HG03045 (cell line): ENCODE results near the gene F5.
"Not testable (repeated sequence)": the region's sequence is repeated elsewhere in the genome, so short reads cannot be mapped to it uniquely, and the experiment has no call there.

Experiments
- ATAC-seq: cut with Tn5 transposase; IDR thresholded peaks from one replicate; pipeline ENCODE4 v1.9.1; 2021; ENCODE audit warnings: mild to moderate bottlenecking, moderate library complexity; ENCODE audit not compliant: unreplicated experiment

Gene F5

DNA sequence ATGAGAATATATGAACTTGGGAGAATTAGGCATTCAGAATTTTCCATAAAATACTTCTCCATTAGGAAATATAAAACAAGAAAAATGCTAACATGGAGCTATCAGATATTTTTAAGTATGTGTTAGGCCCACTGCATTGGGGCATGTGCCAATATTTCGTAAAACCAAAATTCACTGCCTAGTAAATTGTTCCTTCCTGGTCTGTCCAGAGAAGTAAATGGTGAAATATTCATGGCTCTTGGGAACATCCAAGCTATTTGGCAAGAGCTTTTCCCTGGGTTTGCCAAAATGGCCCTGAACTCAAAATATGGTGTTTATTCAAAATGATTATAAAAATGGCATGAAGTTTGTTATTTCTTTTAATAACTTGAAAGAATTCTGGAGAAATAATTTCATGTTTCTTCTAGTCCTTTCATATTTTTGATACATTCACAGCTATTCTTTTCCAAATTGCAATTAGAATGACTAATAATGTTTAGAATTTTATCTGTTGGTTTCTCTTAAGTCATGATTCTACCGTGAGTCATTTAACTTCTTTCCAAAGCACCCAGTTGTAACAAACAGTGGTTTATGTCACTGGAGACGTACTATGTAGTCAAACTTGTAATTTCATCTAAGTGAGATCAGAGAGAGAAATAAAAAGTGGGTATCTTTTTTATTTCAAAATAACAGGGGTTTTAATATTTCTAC, 74.8 kb downstream of the F5 start:
- no peak for ATAC-seq

DNA sequence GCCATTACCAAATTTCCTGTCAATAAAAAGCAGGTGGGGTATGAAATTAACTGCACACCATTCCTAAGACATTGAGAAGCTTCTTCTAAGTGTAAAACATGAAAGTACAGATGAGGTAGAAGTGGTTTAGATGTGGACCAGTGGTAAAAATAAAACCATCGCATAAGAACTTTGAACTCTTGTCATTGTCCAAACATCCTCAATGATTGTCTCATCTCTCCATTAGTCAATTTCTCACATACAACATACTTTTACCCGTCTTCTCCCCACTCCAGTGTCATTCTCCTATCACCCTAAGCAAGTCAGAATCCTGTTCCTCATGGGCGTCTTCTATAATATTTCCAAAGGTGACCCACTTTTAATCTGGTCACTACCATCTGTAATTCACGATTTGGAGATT, 76.2 kb downstream of the F5 start:
- no peak for ATAC-seq

- no peak for ATAC-seq
These were observed 76.9 kb downstream of the F5 start for GRCh38 chr1:169509354-169509753.

GRCh38 chr1:169508432-169509338, 77.6 kb downstream of the F5 start:
- no peak for ATAC-seq

- ATAC-seq: no peak
These were observed 78.9 kb downstream of the F5 start for GRCh38 chr1:169507413-169507812.

GRCh38 chr1:169503601-169504000, 82.7 kb downstream of the F5 start:
- ATAC-seq: not testable (repeated sequence)

- ATAC-seq: no peak
These were observed 86.5 kb downstream of the F5 start for GRCh38 chr1:169499807-169500206.

GRCh38 chr1:169497317-169497716, 89.0 kb downstream of the F5 start:
- no peak for ATAC-seq

DNA sequence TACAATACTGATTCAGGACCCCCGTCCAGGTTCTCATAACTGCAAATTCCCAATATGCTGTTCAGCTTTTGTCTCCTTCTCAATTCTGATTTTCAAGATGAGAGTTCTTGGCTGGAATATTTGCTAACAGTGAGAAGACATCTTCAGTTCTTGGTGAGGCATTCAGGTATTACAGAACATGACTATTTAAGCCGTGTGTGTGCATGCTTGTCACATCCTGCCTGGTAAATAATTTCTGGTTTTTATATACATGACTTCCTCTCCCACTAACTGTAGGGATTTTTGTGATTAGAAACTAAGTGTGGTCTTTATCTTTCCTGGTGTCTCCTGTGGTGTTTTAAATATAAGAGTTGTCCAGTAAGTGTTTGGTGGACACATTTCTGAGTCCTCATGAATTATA, 90.4 kb downstream of the F5 start:
- no peak for ATAC-seq

DNA sequence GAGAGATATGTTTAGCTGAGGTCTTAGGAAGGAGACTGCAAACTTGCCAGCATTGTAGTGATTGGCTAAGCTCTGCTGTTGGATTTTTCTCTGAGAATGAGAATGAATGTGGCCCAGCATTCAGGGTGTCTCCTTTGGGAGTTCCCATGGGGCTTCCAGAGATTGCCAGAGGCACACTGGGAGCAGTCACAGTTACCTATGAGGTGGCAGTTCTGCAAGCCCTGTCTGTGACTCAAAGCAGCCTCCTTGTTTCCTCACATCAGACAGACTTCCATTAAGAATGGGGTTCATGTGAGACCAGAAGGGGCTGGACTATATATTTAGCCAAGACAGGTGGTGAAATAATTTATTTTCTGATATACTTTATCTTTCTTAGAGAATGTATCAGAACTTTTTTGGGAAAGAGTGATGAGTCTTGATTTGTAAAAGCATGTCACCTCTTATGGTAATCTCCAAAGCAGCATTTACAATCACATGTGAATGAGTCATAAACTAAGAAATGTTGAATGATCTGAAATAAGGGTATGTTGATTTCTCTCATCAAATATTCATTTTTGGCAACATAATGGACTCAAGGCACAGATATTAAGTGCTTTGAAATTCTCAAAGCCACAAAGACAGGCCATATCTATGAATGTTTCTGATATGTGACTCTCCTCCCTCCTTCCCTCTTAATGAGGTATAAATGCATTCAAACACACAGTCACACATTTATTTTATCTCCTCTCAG, 91.1 kb downstream of the F5 start:
- ATAC-seq: no peak

GRCh38 chr1:169494343-169494742, 91.9 kb downstream of the F5 start:
- no peak for ATAC-seq

DNA sequence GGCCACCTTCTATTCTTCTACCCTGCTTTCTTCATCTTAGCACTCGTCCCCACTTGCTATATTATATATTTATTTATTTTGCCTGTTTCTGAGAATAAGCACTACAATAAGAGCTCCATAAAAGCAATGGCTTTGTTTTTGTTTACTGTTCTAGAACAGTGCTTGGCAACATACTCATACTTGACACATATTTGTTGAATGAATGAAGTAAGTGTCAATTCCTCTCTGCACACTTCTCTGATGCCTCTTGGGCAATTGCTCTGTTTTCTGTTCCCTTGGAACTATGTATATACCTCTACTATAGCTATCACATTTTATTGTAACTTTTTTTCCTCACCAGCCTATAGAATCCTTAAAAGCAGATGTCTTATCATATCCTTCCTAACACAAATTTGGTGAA, 93.0 kb downstream of the F5 start:
- no peak for ATAC-seq

DNA sequence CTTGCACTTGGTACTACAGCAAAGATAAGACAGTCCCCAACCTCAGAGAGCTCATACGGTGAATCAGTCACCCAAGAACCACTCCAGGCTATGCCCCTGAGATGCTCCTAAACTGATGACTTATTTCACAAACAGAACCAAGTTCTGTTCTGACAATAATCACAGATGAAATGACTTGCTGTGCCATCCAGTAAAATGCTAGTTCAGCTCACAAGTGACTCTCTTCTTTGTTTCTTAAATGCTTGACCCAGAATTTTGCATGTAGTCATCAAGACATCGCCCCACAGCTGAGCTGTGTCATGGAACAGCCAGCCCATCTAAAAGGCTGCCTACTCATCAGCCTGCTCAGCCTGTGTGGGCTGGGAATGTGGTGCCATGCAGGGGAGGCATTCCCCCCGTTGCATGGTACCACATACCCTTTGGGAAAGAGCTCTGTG, 94.4 kb downstream of the F5 start:
- ATAC-seq: peak; percentile 74

- ATAC-seq: no peak
These were observed 98.1 kb downstream of the F5 start for GRCh38 chr1:169488157-169488556.

- no peak for ATAC-seq
These were observed 98.7 kb downstream of the F5 start for GRCh38 chr1:169487561-169487960.

DNA sequence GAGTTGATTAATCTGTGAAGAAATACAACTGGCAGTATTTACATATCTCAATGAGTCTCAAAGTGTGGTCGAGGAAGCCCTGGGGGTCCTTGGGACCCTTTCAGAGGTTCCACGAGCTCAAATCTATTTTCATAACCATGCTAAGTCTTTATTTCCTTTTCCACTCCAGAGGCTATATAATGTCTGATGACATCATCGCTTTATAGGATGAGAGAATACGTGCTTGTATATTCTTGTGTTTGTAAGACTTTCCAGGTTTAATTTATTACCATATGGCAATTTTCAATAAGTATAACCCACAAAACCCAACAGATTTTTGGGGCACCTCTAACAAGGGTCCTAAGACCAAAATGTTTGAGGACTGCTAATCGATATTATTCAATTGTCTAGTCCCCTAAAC, 99.1 kb downstream of the F5 start:
- no peak for ATAC-seq

DNA sequence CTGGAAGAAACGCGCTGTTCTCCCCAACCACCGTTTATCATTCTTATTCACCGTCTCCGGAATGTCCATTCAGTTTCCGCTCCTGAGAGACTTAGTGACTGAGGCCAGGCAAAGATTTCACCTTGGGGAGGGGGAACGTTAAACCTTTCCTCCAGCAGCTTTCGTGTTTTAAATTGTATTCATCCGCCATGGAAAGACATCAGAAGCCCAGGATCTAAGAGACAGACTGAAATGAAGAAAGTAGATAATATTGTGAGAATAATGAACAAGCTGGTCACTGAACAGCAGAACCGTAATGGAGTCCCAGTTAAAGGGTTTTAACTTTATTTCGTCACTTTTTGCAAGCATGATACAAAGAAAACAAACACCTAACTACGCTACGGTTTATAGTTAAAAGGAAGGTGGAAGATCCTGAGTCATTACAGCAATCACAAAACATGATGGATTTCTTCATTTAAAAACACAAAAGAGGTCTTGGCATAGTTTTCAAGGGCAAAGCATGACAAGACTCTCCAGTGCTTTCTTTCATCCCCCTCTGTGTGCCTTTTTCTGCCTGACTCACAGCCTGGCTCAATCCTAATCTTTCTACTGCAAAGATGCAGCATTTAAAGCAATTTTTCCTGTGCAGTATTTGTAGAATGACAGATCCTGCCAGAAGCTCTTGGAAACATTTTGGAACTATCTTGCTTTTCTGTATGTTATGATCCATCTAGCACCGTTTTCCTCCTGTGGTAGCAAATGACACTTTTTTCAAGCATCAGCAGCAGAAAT, 99.8 kb downstream of the F5 start:
- no peak for ATAC-seq

GRCh38 chr1:169485431-169486280, 100.6 kb downstream of the F5 start, which contains the start of gene SLC19A2:
Gene SLC19A2 (minus strand): TSS chr1:169485944. CDS start chr1:169485766, 178 bp downstream.
- peak; percentile 99 for ATAC-seq

DNA sequence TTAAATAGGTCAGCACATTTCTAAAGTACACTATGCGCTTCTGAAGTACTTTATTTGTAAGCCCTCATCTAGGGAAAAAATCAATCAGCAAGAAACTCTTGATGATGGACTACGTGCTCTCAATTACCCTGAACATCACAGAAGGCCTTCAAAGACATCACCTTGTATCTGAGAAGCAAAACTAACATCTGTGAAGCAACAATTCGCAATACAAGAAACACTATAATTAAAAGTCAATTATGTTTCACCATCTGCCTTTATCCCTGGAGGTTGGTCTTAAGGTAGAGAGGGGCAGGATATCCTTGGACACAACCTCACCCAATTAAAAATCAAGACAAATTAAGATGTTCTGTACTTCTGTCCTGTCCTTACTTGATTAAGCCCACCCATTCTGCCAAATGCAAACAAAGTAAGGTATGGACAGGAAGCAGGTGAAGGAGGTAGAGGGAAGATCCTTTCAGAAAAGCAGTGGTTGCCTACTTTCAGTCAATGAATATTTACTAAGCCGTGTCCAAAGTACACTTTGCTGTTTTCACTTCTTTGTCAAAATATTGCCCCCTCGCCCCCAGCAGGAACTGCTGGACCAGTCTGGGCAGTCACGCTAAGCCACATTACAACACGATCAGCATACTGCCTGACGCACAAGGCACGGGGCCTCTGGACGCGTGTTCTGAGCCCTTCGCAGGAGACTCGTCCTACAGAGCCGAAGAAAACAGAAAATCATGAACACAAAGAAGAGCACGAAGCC, 101.4 kb downstream of the F5 start:
- peak; percentile 29 for ATAC-seq
